Islet of Langerhans (tissue), 1 donor: Measurements from ENCODE around the gene TREML4.

ENCODE experiments used
- FAIRE-seq: peaks from one replicate; lab custom pipeline; 2011; peaks lifted over from hg19 to GRCh38; lab: Jason Lieb, UNC

TREML4 gene

GRCh38 chr6:41288030-41288753 lies 60.0 kb downstream of the TREML4 start:
- FAIRE-seq = peak; percentile 100
